NCI-H345 (cell line): ENCODE data around the gene MKI67.
A peak's percentile ranks its signal among the peaks of the same experiment; 100 is the strongest.
"Not testable (repeated sequence)": the region's sequence is repeated elsewhere in the genome, so short reads cannot be mapped to it uniquely, and the experiment has no call there.

Experiments used
- DNase-seq: peaks from one replicate; lab custom pipeline; 2025; lab: John Stamatoyannopoulos, UW

MKI67 gene

DNA sequence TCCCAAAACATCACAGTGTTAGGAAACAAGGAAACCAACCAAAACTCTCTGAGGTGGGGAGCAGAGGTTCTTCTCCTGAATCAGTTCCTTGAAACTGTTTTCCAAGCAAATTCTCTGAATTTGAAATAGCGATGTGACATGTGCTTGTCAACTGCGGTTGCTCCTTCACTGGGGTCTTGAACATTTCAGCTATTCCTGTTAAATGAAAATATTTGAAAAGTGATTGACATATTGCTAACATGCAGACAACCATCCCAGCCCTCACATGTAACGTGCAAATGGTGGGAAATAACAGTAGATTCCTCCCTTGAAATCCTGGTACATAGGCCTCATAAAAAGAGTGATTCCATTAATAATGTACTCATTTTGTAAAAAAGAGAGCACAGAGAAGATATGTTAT is 15.9 kb downstream of the MKI67 start:
- DNase-seq: no peak

DNA sequence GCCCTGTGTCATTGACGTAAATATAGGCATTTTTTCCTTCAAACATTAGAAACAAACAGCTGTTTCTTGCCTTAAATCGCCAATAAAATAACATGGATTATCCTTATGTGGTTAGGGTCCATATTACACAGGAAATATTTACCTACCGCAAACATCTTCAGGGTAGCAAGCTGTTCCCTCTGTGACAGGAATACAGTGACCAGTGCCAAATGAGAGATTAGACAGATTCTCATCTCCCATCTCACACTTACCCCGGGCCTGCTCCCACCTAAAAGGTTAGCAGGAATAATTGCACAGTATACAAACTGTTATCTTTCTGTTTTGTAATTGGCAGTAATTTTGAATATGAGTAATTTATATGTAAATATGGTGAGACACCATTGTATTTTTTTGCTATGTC is 16.5 kb downstream of the MKI67 start:
- DNase-seq: no peak

DNA sequence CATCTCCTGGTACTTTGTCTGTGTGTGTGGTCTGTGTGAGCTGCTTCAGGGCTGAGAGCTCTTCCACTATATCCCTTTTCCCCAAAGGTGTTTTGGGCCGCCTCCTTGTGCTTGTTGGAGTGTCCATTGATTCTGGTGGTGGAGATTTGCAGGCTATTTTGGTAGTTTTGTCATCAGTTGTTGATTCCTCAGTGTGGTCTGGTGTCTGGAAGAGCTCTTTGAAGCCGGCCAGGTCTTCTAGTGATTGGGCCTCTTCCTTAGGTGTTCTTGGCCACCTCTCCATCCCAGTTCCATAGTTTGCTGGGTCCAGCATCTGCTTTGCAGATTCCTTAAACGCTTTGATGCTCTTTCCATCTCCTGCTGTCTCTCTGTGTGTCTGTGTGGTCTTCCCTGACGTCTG is 20.8 kb downstream of the MKI67 start:
- no peak for DNase-seq

- DNase-seq: no peak
Observed at GRCh38 chr10:128103229-128103714, 23.0 kb downstream of the MKI67 start.

DNA sequence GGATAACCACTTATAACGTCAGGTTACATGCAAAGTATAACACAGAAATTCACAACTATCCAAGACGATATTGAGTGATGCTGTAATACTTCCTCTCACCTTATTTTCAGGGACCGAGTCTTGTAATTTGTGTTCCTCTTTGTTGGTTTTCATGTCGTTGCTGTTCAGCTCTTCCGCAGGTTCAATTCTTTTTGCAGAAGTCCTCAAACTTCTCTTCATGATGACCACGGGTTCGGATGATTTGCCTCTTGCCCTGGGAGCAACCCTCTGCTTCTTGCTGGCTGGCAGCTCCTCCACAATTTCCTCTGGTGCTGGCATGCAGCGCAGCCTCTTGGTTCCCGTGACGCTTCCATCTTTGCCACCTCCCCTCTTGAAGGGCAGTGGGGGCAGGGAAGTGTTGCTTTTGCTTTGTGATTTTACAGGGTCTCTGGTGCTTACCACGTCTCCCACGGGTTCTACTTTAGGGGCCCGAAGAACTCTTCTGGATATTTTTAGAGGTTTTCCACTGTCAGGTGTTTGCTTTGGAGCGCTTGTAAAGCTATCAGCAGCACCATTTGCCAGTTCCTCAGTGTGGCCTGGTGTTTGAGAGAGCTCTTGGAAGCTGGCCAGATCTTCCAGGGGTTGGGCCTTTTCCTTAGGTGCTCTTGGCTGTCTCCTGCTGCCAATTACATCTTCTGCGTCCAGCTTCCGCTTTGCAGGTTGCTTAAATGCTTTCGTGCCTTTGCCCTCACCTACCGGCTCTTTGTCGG is 23.6 kb downstream of the MKI67 start:
- no peak for DNase-seq

DNA sequence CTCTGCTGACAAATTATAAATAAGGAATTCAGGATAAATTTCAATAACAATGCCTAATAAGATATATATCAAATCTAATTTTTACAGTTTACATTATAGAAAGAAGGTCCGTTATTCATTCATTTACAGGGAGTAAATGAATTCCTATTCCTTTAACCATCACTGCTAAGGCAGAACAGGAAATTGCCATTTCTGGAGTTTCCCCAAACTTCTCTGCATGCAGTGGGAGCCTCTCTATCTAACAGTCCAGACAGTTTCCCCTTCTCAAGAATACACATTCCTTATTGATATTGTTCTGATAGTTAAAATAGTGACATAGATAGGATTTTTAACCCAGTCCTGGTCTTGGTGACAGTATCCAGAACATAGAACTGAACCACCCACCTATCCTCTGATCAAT is 24.3 kb downstream of the MKI67 start:
- no peak for DNase-seq

DNA sequence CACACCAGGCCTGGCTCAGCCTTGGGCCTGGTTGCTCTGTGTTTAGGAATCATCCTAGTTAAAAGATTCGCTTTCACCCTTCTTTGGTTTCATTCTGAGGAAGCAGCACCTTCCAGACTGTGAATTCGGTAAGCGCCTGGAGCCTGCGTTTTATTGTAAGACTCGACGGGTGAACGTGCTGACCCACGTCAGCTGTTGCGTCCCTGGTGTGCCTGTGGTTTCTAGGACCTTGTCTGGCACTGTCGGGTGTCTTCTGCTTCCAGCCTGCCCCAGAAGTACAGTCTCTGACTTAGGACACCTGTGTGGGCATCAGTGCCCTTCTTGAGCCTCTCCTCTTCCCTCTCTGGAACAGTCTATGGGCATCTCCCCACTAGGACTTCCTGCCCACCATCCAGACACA is 26.3 kb downstream of the MKI67 start:
- no peak for DNase-seq

- no peak for DNase-seq
Observed at GRCh38 chr10:128098631-128099030, 27.6 kb downstream of the MKI67 start.

- no peak for DNase-seq
Observed at GRCh38 chr10:128097783-128098182, 28.4 kb downstream of the MKI67 start.

GRCh38 chr10:128096486-128097199 is 29.6 kb downstream of the MKI67 start:
- DNase-seq: no peak

GRCh38 chr10:128095753-128096469 is 30.3 kb downstream of the MKI67 start:
- no peak for DNase-seq

GRCh38 chr10:128095027-128095752 is 31.0 kb downstream of the MKI67 start:
- DNase-seq: peak; percentile 6

DNA sequence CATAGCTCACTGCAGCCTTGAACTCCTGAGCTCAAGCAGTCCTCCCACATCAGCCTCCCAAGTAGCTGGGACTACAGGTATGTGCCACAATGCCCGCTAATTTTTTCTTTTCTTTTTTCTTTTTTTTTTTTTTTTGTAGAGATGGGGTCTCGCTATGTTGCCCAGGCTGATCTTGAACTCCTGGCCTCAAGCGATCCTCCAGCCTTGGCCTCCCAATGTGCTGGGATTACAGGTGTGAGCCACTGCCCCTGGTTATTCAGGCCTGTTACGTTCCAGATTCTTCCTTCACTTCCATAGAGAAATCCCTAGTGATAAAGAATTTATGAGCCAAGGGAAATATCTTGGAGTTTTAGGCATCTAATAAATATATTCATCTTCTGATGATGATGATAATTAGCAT is 31.6 kb downstream of the MKI67 start:
- DNase-seq: not testable (repeated sequence)

DNA sequence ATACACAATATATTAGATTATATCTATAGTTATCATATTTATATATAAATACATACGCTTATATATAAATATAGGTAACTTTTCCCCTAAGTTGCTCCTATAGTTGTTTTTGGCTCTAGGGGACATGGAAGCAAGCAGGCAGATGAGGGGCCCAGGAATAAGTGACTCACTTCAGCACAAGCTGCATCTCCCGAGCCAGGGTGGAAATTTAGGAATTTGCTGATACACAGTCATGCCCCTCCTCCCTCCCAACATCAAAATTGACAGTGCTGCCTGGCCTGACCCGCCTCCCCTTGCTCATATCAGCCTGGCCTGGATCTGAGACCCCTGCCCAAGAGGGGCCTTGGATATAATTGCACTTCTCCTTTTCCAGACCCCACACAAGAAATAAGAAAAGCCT is 33.8 kb downstream of the MKI67 start:
- no peak for DNase-seq

- DNase-seq: no peak
Observed at GRCh38 chr10:128091636-128092210, 34.5 kb downstream of the MKI67 start.

- no peak for DNase-seq
Observed at GRCh38 chr10:128087884-128088709, 38.1 kb downstream of the MKI67 start.

GRCh38 chr10:128087146-128087883 is 38.9 kb downstream of the MKI67 start:
- no peak for DNase-seq

GRCh38 chr10:128086003-128086863 is 40.0 kb downstream of the MKI67 start:
- no peak for DNase-seq

- no peak for DNase-seq
Observed at GRCh38 chr10:128084991-128085390, 41.2 kb downstream of the MKI67 start.
